ENCODE data around the gene HAUS7. TPM values are rescaled to one million over a fixed set of nuclear protein-coding genes. Genes with fewer than 3 reads are reported as not detected.

HAUS7 gene
- total RNA-seq, 1 experiment from 2014 or later = 29.3 TPM

DNA sequence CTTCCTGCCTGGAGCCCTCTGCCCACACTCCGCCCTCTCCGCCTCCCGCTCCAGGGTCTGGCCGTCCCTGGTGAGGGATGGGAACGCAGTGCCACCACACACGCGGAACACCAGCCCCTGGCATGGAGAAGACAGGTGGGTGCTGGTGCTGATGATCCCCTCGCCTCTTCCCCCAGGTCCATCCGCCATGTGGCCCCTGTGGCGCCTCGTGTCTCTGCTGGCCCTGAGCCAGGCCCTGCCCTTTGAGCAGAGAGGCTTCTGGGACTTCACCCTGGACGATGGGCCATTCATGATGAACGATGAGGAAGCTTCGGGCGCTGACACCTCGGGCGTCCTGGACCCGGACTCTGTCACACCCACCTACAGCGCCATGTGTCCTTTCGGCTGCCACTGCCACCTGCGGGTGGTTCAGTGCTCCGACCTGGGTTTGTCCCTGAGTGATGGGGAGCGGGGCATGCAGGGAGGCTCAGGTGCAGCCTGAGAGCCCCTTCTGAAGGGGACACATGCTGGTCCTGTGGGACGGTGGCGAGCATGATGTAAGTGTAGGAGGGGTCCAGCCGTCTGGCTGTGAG is 34.2 kb upstream of the HAUS7 start:
- Histone ChIP-seq H2AFZ (no peak overlapping the region), H3K27ac (no peak overlapping the region), H3K4me3 (no peak overlapping the region), H3K79me2 (ENCODE audit: low read depth) (no peaks in the 10 kb centered on the region), H4K20me1 (ENCODE audit: insufficient read depth) (no peaks in the 10 kb centered on the region), H3K4me1 (replicated peaks; ENCODE audit: insufficient read depth) (no peaks in the 10 kb centered on the region), H3F3A (ENCODE audit: insufficient read depth, low read depth) (0 out of 2 replicates have a peak, but pooled peaks cover 3% of the 10 kb centered on the region), H3K27me3 (ENCODE audit: insufficient read depth, low read depth) (peaks cover 25% of the 10 kb centered on the region; the same call in 1 of the 2 replicates), H3K36me3 (ENCODE audit: low read depth) (no peaks in the 10 kb centered on the region), H3K9me2 (ENCODE audit: insufficient read depth) (no peaks in the 10 kb centered on the region), H3K9me3 (ENCODE audit: insufficient read depth, low read depth) (no peaks in the 10 kb centered on the region), H3K4me2 (no peak overlapping the region)
- no peak for DNase-seq
- BruUV-seq (replicated peaks) = no TSS peak
- intact Hi-C loops (cut with micrococcal nuclease; ENCODE audit: unreplicated experiment) = no loop called here
- ChIA-PET CTCF (no interaction called here), POLR2A (ENCODE audit: unreplicated experiment) (no interaction called here)
- TF ChIP-seq, protein P1, sequence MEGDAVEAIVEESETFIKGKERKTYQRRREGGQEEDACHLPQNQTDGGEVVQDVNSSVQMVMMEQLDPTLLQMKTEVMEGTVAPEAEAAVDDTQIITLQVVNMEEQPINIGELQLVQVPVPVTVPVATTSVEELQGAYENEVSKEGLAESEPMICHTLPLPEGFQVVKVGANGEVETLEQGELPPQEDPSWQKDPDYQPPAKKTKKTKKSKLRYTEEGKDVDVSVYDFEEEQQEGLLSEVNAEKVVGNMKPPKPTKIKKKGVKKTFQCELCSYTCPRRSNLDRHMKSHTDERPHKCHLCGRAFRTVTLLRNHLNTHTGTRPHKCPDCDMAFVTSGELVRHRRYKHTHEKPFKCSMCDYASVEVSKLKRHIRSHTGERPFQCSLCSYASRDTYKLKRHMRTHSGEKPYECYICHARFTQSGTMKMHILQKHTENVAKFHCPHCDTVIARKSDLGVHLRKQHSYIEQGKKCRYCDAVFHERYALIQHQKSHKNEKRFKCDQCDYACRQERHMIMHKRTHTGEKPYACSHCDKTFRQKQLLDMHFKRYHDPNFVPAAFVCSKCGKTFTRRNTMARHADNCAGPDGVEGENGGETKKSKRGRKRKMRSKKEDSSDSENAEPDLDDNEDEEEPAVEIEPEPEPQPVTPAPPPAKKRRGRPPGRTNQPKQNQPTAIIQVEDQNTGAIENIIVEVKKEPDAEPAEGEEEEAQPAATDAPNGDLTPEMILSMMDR (conservative IDR thresholded peaks at IDR 0.05) = no peak
- TF ChIP-seq EZH2 (IDR thresholded peaks at IDR 0.05; ENCODE audit: low read depth) = no peak

DNA sequence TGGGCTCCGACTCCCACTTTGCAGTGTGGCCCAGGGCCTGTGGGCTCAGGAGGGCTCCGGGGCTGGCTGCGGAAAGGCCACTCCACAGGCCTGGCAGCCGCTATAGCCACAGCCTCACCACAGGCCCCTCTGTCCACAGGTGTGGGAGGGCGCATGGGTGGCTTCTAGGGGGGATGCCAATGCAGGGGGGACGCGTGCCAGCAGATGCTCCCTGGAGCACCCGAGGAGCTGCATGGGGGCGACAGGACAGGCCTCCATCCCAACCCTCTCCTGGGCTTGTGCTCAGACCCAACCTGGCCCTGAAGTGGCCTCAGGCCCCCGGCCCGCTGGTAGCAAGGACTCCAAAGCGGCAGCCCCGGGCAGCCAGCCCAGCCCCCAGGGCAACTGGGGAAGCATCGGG is 32.4 kb upstream of the HAUS7 start:
- intact Hi-C loops (cut with micrococcal nuclease; ENCODE audit: unreplicated experiment) = no loop called here
- Histone ChIP-seq H3K36me3 (ENCODE audit: low read depth) (no peaks in the 10 kb centered on the region), H3K27me3 (ENCODE audit: insufficient read depth, low read depth) (peaks cover 31% of the 10 kb centered on the region; the same call in 1 of the 2 replicates), H2AFZ (no peak overlapping the region), H3K9me2 (ENCODE audit: insufficient read depth) (no peaks in the 10 kb centered on the region), H3K79me2 (ENCODE audit: low read depth) (no peaks in the 10 kb centered on the region), H3F3A (ENCODE audit: insufficient read depth, low read depth) (0 out of 2 replicates have a peak, but pooled peaks cover 3% of the 10 kb centered on the region), H4K20me1 (ENCODE audit: insufficient read depth) (no peaks in the 10 kb centered on the region), H3K4me1 (replicated peaks; ENCODE audit: insufficient read depth) (no peaks in the 10 kb centered on the region), H3K4me2 (no peak overlapping the region), H3K27ac (no peak overlapping the region), H3K4me3 (no peak overlapping the region), H3K9me3 (ENCODE audit: insufficient read depth, low read depth) (no peaks in the 10 kb centered on the region)
- ChIA-PET CTCF (no interaction called here), POLR2A (ENCODE audit: unreplicated experiment) (no interaction called here)
- BruUV-seq (replicated peaks) = no TSS peak
- no peak for DNase-seq
- no peak for TF ChIP-seq EZH2 (IDR thresholded peaks at IDR 0.05; ENCODE audit: low read depth)
- TF ChIP-seq, protein P1 (conservative IDR thresholded peaks at IDR 0.05) = no peak

DNA sequence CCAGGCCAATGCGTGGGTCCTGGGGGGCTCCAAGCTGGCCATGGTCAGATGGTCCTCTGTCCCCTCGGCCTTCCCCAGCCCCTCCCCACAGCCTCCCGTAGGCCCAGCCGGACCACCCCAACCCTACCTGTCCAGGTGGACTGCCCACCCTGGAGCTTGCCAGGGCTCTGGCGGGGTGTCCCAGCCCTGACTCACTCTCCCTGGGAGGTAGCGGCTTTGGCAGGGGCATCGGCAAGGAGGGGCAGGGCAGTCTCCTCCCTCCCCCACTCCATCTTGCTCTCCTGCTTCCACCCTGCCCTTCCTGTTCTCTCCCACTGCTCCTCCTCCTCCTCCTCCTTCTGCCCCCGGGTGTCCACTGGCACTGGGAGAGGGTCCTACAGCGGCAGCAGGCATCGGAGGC is 31.8 kb upstream of the HAUS7 start:
- no peak overlapping the region for H3K4me3 ChIP-seq
- H3K9me2 ChIP-seq (ENCODE audit: insufficient read depth) = no peaks in the 10 kb centered on the region
- H3F3A ChIP-seq (ENCODE audit: insufficient read depth, low read depth) = 0 out of 2 replicates have a peak, but pooled peaks cover 3% of the 10 kb centered on the region
- H4K20me1 ChIP-seq (ENCODE audit: insufficient read depth) = no peaks in the 10 kb centered on the region
- no TSS peak for BruUV-seq (replicated peaks)
- H3K27ac ChIP-seq = no peak overlapping the region
- CTCF ChIA-PET = no interaction called here
- no peaks in the 10 kb centered on the region for H3K9me3 ChIP-seq (ENCODE audit: insufficient read depth, low read depth)
- no peak overlapping the region for H2AFZ ChIP-seq
- H3K79me2 ChIP-seq (ENCODE audit: low read depth) = no peaks in the 10 kb centered on the region
- H3K36me3 ChIP-seq (ENCODE audit: low read depth) = no peaks in the 10 kb centered on the region
- intact Hi-C loops (cut with micrococcal nuclease; ENCODE audit: unreplicated experiment) = no loop called here
- TF ChIP-seq, protein P1 (conservative IDR thresholded peaks at IDR 0.05) = no peak
- no peak for TF ChIP-seq EZH2 (IDR thresholded peaks at IDR 0.05; ENCODE audit: low read depth)
- POLR2A ChIA-PET (ENCODE audit: unreplicated experiment) = no interaction called here
- H3K4me2 ChIP-seq = no peak overlapping the region
- peaks cover 33% of the 10 kb centered on the region; the same call in 1 of the 2 replicates for H3K27me3 ChIP-seq (ENCODE audit: insufficient read depth, low read depth)
- no peaks in the 10 kb centered on the region for H3K4me1 ChIP-seq (replicated peaks; ENCODE audit: insufficient read depth)
- no peak for DNase-seq
